H1 (cell line): ENCODE data around the gene TCF4. TPM values are rescaled to one million over a fixed set of nuclear protein-coding genes. Genes with fewer than 3 reads are reported as not detected.

Source experiments
- CTCF ChIA-PET: fragments of 300-600 bp; sonication (Branson Sonifier 250); formaldehyde crosslinking; loops from one replicate; lab custom pipeline; 2021; ENCODE audit not compliant: partially characterized antibody; lab: Charles Lee
- POLR2A ChIA-PET: fragments of 300-600 bp; sonication (Branson Sonifier 250); formaldehyde crosslinking; loops from one replicate; lab custom pipeline; 2021; ENCODE audit warnings: inconsistent platforms; ENCODE audit not compliant: partially characterized antibody; lab: Charles Lee
- DNase-seq, 2 experiments: peaks; one replicate each; pipeline versions ENCODE4 v3.0.0 to v3.0.0-alpha.2; 2010 to 2022; ENCODE audit warnings: low spot score in 2 of 2, low read depth in 1 of 2, mixed read lengths in 1 of 2
- FAIRE-seq: peaks from 2 replicates; lab custom pipeline; 2011; peaks lifted over from hg19 to GRCh38; lab: Jason Lieb, UNC
- H2AFZ ChIP-seq: 2 replicates; pipeline ENCODE4 v1.8.1; 2012; ENCODE audit warnings: low read length, inconsistent platforms
- H2AK5ac ChIP-seq: 2 replicates; pipeline ENCODE4 v1.6.1; 2013; ENCODE audit warnings: low read depth, low read length
- H2BK120ac ChIP-seq: replicated peaks from 2 replicates; pipeline ENCODE3; 2013; ENCODE audit warnings: low read depth, low read length, inconsistent platforms
- H2BK12ac ChIP-seq: 2 replicates; pipeline ENCODE4 v1.6.1; 2013; ENCODE audit warnings: low read depth, low read length
- H2BK15ac ChIP-seq: 2 replicates; pipeline ENCODE4 v1.6.1; 2013; ENCODE audit warnings: low read length
- H2BK20ac ChIP-seq: 2 replicates; pipeline ENCODE4 v1.6.1; 2013; ENCODE audit warnings: low read length
- H2BK5ac ChIP-seq: 2 replicates; pipeline ENCODE4 v1.6.1; 2013; ENCODE audit warnings: low read depth, low read length
- H3K14ac ChIP-seq: 2 replicates; pipeline ENCODE4 v1.6.1; 2013; ENCODE audit warnings: inconsistent platforms; ENCODE audit not compliant: insufficient read length
- H3K18ac ChIP-seq: 2 replicates; pipeline ENCODE4 v1.6.1; 2013; ENCODE audit warnings: low read length; ENCODE audit errors: extremely low read depth
- H3K23ac ChIP-seq: 2 replicates; pipeline ENCODE4 v1.6.1; 2013; ENCODE audit warnings: inconsistent platforms; ENCODE audit not compliant: insufficient read length
- H3K23me2 ChIP-seq: 2 replicates; pipeline ENCODE4 v1.6.1; 2013; ENCODE audit warnings: low read depth, low read length
- H3K27ac ChIP-seq: 2 replicates; pipeline ENCODE4 v1.6.1; 2011; ENCODE audit warnings: low read depth, low read length, inconsistent platforms
- H3K27me3 ChIP-seq, 4 experiments: replicated peaks in 1 of 4; 1 replicate in 1 of 4; 2 replicates in 3 of 4; pipeline versions ENCODE4 v1.6.1 to v1.8.1; 2011 to 2013; ENCODE audit warnings: low read length in 3 of 4, mild to moderate bottlenecking in 3 of 4, inconsistent platforms in 2 of 4, mixed read lengths in 2 of 4, moderate library complexity in 1 of 4; ENCODE audit not compliant: control insufficient read depth in 3 of 4, insufficient read depth in 3 of 4; ENCODE audit errors: extremely low read depth in 1 of 4
- H3K36me3 ChIP-seq, 4 experiments: 2 replicates each; pipeline versions ENCODE4 v1.6.1 to v1.8.1; 2011 to 2013; ENCODE audit warnings: mild to moderate bottlenecking in 4 of 4, low read length in 3 of 4, moderate library complexity in 2 of 4, control low read depth in 1 of 4, inconsistent platforms in 1 of 4; ENCODE audit not compliant: insufficient read depth in 4 of 4, control insufficient read depth in 2 of 4
- H3K4ac ChIP-seq: replicated peaks from 2 replicates; pipeline ENCODE3; 2013; ENCODE audit warnings: low read length, low read depth, mixed read lengths, inconsistent platforms; ENCODE audit not compliant: insufficient read length
- H3K4me1 ChIP-seq, 4 experiments: replicated peaks in 1 of 4; 1 replicate in 1 of 4; 2 replicates in 3 of 4; pipeline versions ENCODE4 v1.6.1 to v1.8.1; 2011 to 2013; ENCODE audit warnings: low read length in 3 of 4, inconsistent platforms in 2 of 4, mixed read lengths in 1 of 4; ENCODE audit not compliant: insufficient read depth in 4 of 4, control insufficient read depth in 3 of 4
- H3K4me2 ChIP-seq, 2 experiments: 2 replicates each; pipeline versions ENCODE4 v1.6.1 to v1.8.1; 2011 to 2013; ENCODE audit warnings: low read depth in 2 of 2, low read length in 2 of 2, control low read depth in 1 of 2, inconsistent platforms in 1 of 2, mild to moderate bottlenecking in 1 of 2; ENCODE audit not compliant: insufficient read depth in 1 of 2
- H3K4me3 ChIP-seq, 4 experiments: fragments of 200-600, 300-600 bp in 1 of 4; sonication (generic), shearing (Covaris generic), sonication (Bioruptor Twin) in 1 of 4; 2 replicates each; pipeline versions ENCODE4 v1.5.1 to v1.8.1; 2011 to 2016; ENCODE audit warnings: low read length in 4 of 4, low read depth in 3 of 4, control low read depth in 2 of 4, inconsistent platforms in 2 of 4, mild to moderate bottlenecking in 2 of 4, mixed read lengths in 1 of 4, moderate library complexity in 1 of 4; ENCODE audit not compliant: insufficient read depth in 2 of 4; ENCODE audit errors: extremely low read depth in 1 of 4
- H3K56ac ChIP-seq: replicated peaks from 2 replicates; pipeline ENCODE3; 2013; ENCODE audit warnings: low read depth, mild to moderate bottlenecking, mixed read lengths, low read length, inconsistent platforms; ENCODE audit not compliant: insufficient read length
- H3K79me1 ChIP-seq: 2 replicates; pipeline ENCODE4 v1.6.1; 2013; ENCODE audit warnings: low read depth, low read length, control low read depth
- H3K79me2 ChIP-seq, 2 experiments: 2 replicates each; pipeline versions ENCODE4 v1.6.1 to v1.8.1; 2012 to 2013; ENCODE audit warnings: low read length in 2 of 2, mild to moderate bottlenecking in 2 of 2, inconsistent platforms in 1 of 2; ENCODE audit not compliant: insufficient read depth in 2 of 2, control insufficient read depth in 1 of 2
- H3K9ac ChIP-seq, 4 experiments: replicated peaks in 1 of 4; 1 replicate in 1 of 4; 2 replicates in 3 of 4; pipeline versions ENCODE4 v1.6.1 to v1.8.1; 2011 to 2013; ENCODE audit warnings: low read depth in 3 of 4, low read length in 3 of 4, control low read depth in 2 of 4, mild to moderate bottlenecking in 2 of 4, moderate library complexity in 2 of 4, inconsistent platforms in 1 of 4; ENCODE audit errors: extremely low read depth in 1 of 4
- H3K9me3 ChIP-seq, 2 experiments: 2 replicates each; pipeline versions ENCODE4 v1.6.1 to v1.8.1; 2012 to 2013; ENCODE audit warnings: mild to moderate bottlenecking in 2 of 2, moderate library complexity in 2 of 2, control low read depth in 1 of 2, inconsistent platforms in 1 of 2, low read depth in 1 of 2, low read length in 1 of 2, mixed read lengths in 1 of 2; ENCODE audit not compliant: insufficient read depth in 2 of 2
- H4K20me1 ChIP-seq, 2 experiments: replicated peaks in 1 of 2; 2 replicates each; pipeline versions ENCODE3 to v1.8.1; 2011 to 2013; ENCODE audit warnings: inconsistent platforms in 2 of 2, low read length in 2 of 2, mild to moderate bottlenecking in 1 of 2; ENCODE audit not compliant: insufficient read depth in 2 of 2, control insufficient read depth in 1 of 2
- H4K5ac ChIP-seq: 2 replicates; pipeline ENCODE4 v1.6.1; 2013; ENCODE audit warnings: low read length, low read depth, mixed read lengths, inconsistent platforms; ENCODE audit not compliant: insufficient read length
- H4K8ac ChIP-seq: 2 replicates; pipeline ENCODE4 v1.8.0; 2013; ENCODE audit warnings: mild to moderate bottlenecking, moderate library complexity, low read length, inconsistent platforms; ENCODE audit not compliant: insufficient read depth; ENCODE audit errors: extremely low read depth
- H4K91ac ChIP-seq: replicated peaks from 2 replicates; pipeline ENCODE3; 2013; ENCODE audit warnings: low read length, mixed read lengths, inconsistent platforms; ENCODE audit not compliant: insufficient read length
- BRCA1 ChIP-seq: IDR thresholded peaks from 2 replicates; pipeline ENCODE4 v1.6.1; 2012; ENCODE audit warnings: low read depth, low read length, improper control_type of control experiment
- SIX5 ChIP-seq: IDR thresholded peaks from 2 replicates; pipeline ENCODE4 v1.6.1; 2011; ENCODE audit warnings: mild to moderate bottlenecking, low read depth, low read length
- YY1 ChIP-seq: IDR thresholded peaks from 2 replicates; pipeline ENCODE4 v1.6.1; 2011; ENCODE audit warnings: low read depth, mild to moderate bottlenecking, low read length
- WGBS, 2 experiments: shearing (Covaris generic) in 1 of 2; methylation state at CpG; one replicate each; pipeline versions ENCODE4 v1.1.6 to v1.1.7; 2013 to 2015; ENCODE audit warnings: low lambda C conversion rate in 2 of 2, mixed read lengths in 2 of 2, inconsistent platforms in 1 of 2, low coverage in 1 of 2, missing lambda C conversion rate in 1 of 2; ENCODE audit not compliant: insufficient replicate concordance in 2 of 2, insufficient coverage in 1 of 2, insufficient read length in 1 of 2; ENCODE audit errors: extremely low coverage in 1 of 2, missing lambda C conversion rate in 1 of 2; 5-methylcytosine and 5-hydroxymethylcytosine counted together
- polyA plus RNA-seq, 7 experiments: library from polyadenylated mRNA; depleted of rRNA in 3 of 7; stranded (reverse) in 5 of 7; unstranded in 2 of 7; fragments of >200 nt in 5 of 7; fragments of 200-250 nt in 2 of 7; gene quantifications; 1 replicate in 5 of 7; 2 replicates in 1 of 7; 4 replicates in 1 of 7; pipeline versions ENCODE4 v1.2.1 to v1.2.3, GENCODE V29; 2011 to 2013; ENCODE audit warnings: missing spikeins in 2 of 7, mixed read lengths in 2 of 7
- total RNA-seq: library from RNA; stranded (reverse); fragmentation: NEBNext Ultra II Directional; extraction: Animal tissue kit (Norgen Biotek cat#: 25700); gene quantifications from 2 replicates; pipeline ENCODE4 v1.2.1, GENCODE V29; 2021

Gene TCF4
- total and polyA plus RNA-seq, 2 of the 8 experiments (the other 6 are each of a cell fraction or from before 2014, with no cell fraction given) = 59.3 to 118 TPM

GRCh38 chr18:55361492-55362250 lies 226.3 kb downstream of the TCF4 start:
- Histone ChIP-seq H4K8ac (no peak overlapping the region), H3K14ac (no peak overlapping the region), H3K36me3 (no peaks in the 10 kb centered on the region; a peak in 1 of 8 replicates), H2AFZ (no peak overlapping the region), H3K9ac (no peak overlapping the region), H3K79me1 (no peaks in the 10 kb centered on the region), H2BK15ac (no peak overlapping the region), H3K23me2 (no peaks in the 10 kb centered on the region), H2BK12ac (no peak overlapping the region), H2BK20ac (no peak overlapping the region), H2BK120ac (no peak overlapping the region), H3K27ac (no peak overlapping the region), H3K4me3 (no peak overlapping the region), H3K27me3 (no peaks in the 10 kb centered on the region), H4K5ac (no peak overlapping the region), H3K79me2 (peaks cover 6 to 34% of the 10 kb centered on the region in 2 experiments; a peak in 3 of 4 replicates), H4K20me1 (peaks cover 1 to 3% of the 10 kb centered on the region in 2 experiments), H4K91ac (no peak overlapping the region), H3K4me1 (peaks cover 0 to 4% (median 0%) of the 10 kb centered on the region in 4 experiments; a peak in 1 of 7 replicates), H3K56ac (no peak overlapping the region), H3K4me2 (no peak overlapping the region), H3K23ac (no peak overlapping the region), H3K4ac (no peak overlapping the region), H2BK5ac (no peak overlapping the region), H2AK5ac (no peak overlapping the region), H3K18ac (no peak overlapping the region), H3K9me3 (no peaks in the 10 kb centered on the region)
- 97% methylated on average over 3 of the region's 3 CpGs; no CpG with 5 or more reads in 1 of the 2 experiments for WGBS, 2 experiments
- ChIA-PET CTCF (interaction anchor here (0.9 to 1.1 kb wide), 3 partner anchors 8 to 23 kb away, joined by 3 to 5 read pairs (median 4); no protein-coding TSS in a partner anchor), POLR2A (interaction anchor here (0.7 kb wide), 1 partner anchor 11 kb away, joined by 3 read pairs; no protein-coding TSS in a partner anchor)
- FAIRE-seq (no peak), DNase-seq (no peak)
- TF ChIP-seq BRCA1 (no peak), SIX5 (no peak), YY1 (no peak)
